ENCODE data around the gene HACD2. TPM values are rescaled to one million over a fixed set of nuclear protein-coding genes. Genes with fewer than 3 reads are reported as not detected.
A peak's percentile ranks its signal among the peaks of the same experiment; 100 is the strongest.

HACD2 gene
- polyA plus RNA-seq, 1 of the 3 experiments (the other 2 are of a cell fraction): 13.8 TPM

GRCh38 chr3:123552095-123552714 lies 32.6 kb downstream of the HACD2 start:
- 25% methylated on average over 2 of the region's 2 CpGs for WGBS (ENCODE audit: low lambda C conversion rate)
- H3K4me2 ChIP-seq: no peak overlapping the region
- ChIA-PET CTCF (interaction anchor here (0.7 to 5.4 kb wide), 16 partner anchors 7 to 293 kb away, joined by 3 to 40 read pairs (median 4); no protein-coding TSS in a partner anchor), POLR2A (no interaction called here)
- H2AFZ ChIP-seq (ENCODE audit: low read depth): no peak overlapping the region
- H3K27ac ChIP-seq (ENCODE audit: low read depth in 2 of 2, low read length in 1 of 2): no peak overlapping the region
- H3F3A ChIP-seq (replicated peaks; ENCODE audit: insufficient read depth): peaks cover 10% of the 10 kb centered on the region
- H4K20me1 ChIP-seq (ENCODE audit: insufficient read depth): no peaks in the 10 kb centered on the region
- no peaks in the 10 kb centered on the region; a peak in 1 of 4 replicates for H3K4me1 ChIP-seq (ENCODE audit: control insufficient read depth in 1 of 2, insufficient read depth in 2 of 2, low read depth in 1 of 2, low read length in 1 of 2)
- H3K79me2 ChIP-seq (ENCODE audit: insufficient read depth): no peaks in the 10 kb centered on the region
- H3K4me3 ChIP-seq (ENCODE audit: low read depth in 2 of 2, low read length in 1 of 2): no peak overlapping the region; a peak in 1 of 4 replicates
- no peak overlapping the region for H3K9ac ChIP-seq
- TF ChIP-seq RAD21 (IDR thresholded peaks at IDR 0.05; ENCODE audit: low read length): peak; percentile 53
- TF ChIP-seq SMC3 (IDR thresholded peaks at IDR 0.05; ENCODE audit: low read depth, low read length): 0 out of 2 replicates have a peak, but pooled peaks have one; percentile 21
- TF ChIP-seq NRF1 (IDR thresholded peaks at IDR 0.05; ENCODE audit: low read depth, low read length): no peak
- TF ChIP-seq, protein P1, sequence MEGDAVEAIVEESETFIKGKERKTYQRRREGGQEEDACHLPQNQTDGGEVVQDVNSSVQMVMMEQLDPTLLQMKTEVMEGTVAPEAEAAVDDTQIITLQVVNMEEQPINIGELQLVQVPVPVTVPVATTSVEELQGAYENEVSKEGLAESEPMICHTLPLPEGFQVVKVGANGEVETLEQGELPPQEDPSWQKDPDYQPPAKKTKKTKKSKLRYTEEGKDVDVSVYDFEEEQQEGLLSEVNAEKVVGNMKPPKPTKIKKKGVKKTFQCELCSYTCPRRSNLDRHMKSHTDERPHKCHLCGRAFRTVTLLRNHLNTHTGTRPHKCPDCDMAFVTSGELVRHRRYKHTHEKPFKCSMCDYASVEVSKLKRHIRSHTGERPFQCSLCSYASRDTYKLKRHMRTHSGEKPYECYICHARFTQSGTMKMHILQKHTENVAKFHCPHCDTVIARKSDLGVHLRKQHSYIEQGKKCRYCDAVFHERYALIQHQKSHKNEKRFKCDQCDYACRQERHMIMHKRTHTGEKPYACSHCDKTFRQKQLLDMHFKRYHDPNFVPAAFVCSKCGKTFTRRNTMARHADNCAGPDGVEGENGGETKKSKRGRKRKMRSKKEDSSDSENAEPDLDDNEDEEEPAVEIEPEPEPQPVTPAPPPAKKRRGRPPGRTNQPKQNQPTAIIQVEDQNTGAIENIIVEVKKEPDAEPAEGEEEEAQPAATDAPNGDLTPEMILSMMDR (IDR thresholded peaks at IDR 0.05): peak; percentile 55
- no peaks in the 10 kb centered on the region for H3K9me2 ChIP-seq
- peaks cover 16% of the 10 kb centered on the region for H3K9me3 ChIP-seq
- peak; percentile 27 for DNase-seq
- no peaks in the 10 kb centered on the region for H3K27me3 ChIP-seq (ENCODE audit: insufficient read depth)
- peaks cover 6 to 9% of the 10 kb centered on the region in 2 experiments for H3K36me3 ChIP-seq (replicated peaks in 1 of 2; ENCODE audit: control insufficient read depth in 1 of 2, insufficient read depth in 2 of 2, low read length in 1 of 2)

- 93% methylated on average over 8 of the region's 8 CpGs for WGBS (ENCODE audit: low lambda C conversion rate)
- H3K4me1 ChIP-seq (ENCODE audit: control insufficient read depth in 1 of 2, insufficient read depth in 2 of 2, low read depth in 1 of 2, low read length in 1 of 2): peaks cover 0 to 6% of the 10 kb centered on the region in 2 experiments; a peak in 1 of 4 replicates
- no peak overlapping the region for H3K4me3 ChIP-seq (ENCODE audit: low read depth in 2 of 2, low read length in 1 of 2)
- no peak overlapping the region for H3K27ac ChIP-seq (ENCODE audit: low read depth in 2 of 2, low read length in 1 of 2)
- H3K9me2 ChIP-seq: no peaks in the 10 kb centered on the region
- H3F3A ChIP-seq (replicated peaks; ENCODE audit: insufficient read depth): peaks cover 22% of the 10 kb centered on the region
- no peaks in the 10 kb centered on the region; the same call in 1 of the 2 replicates for H3K79me2 ChIP-seq (ENCODE audit: insufficient read depth)
- H4K20me1 ChIP-seq (ENCODE audit: insufficient read depth): peaks cover 4% of the 10 kb centered on the region; the same call in 1 of the 2 replicates
- H3K9me3 ChIP-seq: peaks cover 5% of the 10 kb centered on the region
- CTCF ChIA-PET: interaction anchor here (0.7 to 5.4 kb wide), 2 partner anchors 12 to 19 kb away, joined by 4 to 40 read pairs; no protein-coding TSS in a partner anchor
- TF ChIP-seq, protein P2, sequence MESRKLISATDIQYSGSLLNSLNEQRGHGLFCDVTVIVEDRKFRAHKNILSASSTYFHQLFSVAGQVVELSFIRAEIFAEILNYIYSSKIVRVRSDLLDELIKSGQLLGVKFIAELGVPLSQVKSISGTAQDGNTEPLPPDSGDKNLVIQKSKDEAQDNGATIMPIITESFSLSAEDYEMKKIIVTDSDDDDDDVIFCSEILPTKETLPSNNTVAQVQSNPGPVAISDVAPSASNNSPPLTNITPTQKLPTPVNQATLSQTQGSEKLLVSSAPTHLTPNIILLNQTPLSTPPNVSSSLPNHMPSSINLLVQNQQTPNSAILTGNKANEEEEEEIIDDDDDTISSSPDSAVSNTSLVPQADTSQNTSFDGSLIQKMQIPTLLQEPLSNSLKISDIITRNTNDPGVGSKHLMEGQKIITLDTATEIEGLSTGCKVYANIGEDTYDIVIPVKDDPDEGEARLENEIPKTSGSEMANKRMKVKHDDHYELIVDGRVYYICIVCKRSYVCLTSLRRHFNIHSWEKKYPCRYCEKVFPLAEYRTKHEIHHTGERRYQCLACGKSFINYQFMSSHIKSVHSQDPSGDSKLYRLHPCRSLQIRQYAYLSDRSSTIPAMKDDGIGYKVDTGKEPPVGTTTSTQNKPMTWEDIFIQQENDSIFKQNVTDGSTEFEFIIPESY (IDR thresholded peaks at IDR 0.05; ENCODE audit: borderline replicate concordance, low read depth): no peak
- no peak for TF ChIP-seq FOXJ3 (CRISPR knock-in tag; IDR thresholded peaks at IDR 0.05)
- no peak for TF ChIP-seq ELF1 (IDR thresholded peaks at IDR 0.05)
- TF ChIP-seq FOSL2 (IDR thresholded peaks at IDR 0.05; ENCODE audit: borderline replicate concordance, low read depth): no peak
- H3K4me2 ChIP-seq: no peak overlapping the region
- H2AFZ ChIP-seq (ENCODE audit: low read depth): no peak overlapping the region
- H3K36me3 ChIP-seq (replicated peaks in 1 of 2; ENCODE audit: control insufficient read depth in 1 of 2, insufficient read depth in 2 of 2, low read length in 1 of 2): peaks cover 2 to 5% of the 10 kb centered on the region in 2 experiments
- POLR2A ChIA-PET: no interaction called here
- H3K27me3 ChIP-seq (ENCODE audit: insufficient read depth): no peaks in the 10 kb centered on the region
- H3K9ac ChIP-seq: no peak overlapping the region
- no peak for DNase-seq
Measured at GRCh38 chr3:123547881-123548519, 36.9 kb downstream of the HACD2 start.

All from SK-N-SH (cell line).